Left lung (tissue), 10 donors: ENCODE results near the gene ZNF398. TPM values are rescaled to one million over a fixed set of nuclear protein-coding genes. Genes with fewer than 3 reads are reported as not detected.
"Not testable (repeated sequence)": the region's sequence is repeated elsewhere in the genome, so short reads cannot be mapped to it uniquely, and the experiment has no call there.

ENCODE experiments used
- ATAC-seq: fragments of 200-7000 bp; cut with Tn5 transposase; one replicate; pipeline ENCODE4 v1.9.1; 2020; ENCODE audit warnings: moderate library complexity
- DNase-seq, 4 donors: peaks; one replicate each; pipeline ENCODE4 v3.0.0-alpha.2; 2013 to 2020
- H3K27ac ChIP-seq, 2 donors: fragments of 200-600 bp; sonication (generic) in 1 of 2; one replicate each; pipeline versions ENCODE4 v1.5.0 to v1.8.0; 2020 to 2021
- H3K27me3 ChIP-seq, 2 donors: fragments of 200-600 bp; sonication (generic) in 1 of 2; one replicate each; pipeline versions ENCODE4 v1.5.0 to v1.8.0; 2020 to 2021
- H3K36me3 ChIP-seq, 2 donors: fragments of 200-600 bp; sonication (generic) in 1 of 2; one replicate each; pipeline versions ENCODE4 v1.5.0 to v1.8.0; 2020 to 2021
- H3K4me1 ChIP-seq, 2 donors: fragments of 200-600 bp; one replicate each; pipeline ENCODE4 v1.8.0; 2021
- H3K4me3 ChIP-seq, 2 donors: fragments of 200-600 bp; sonication (generic) in 1 of 2; one replicate each; pipeline versions ENCODE4 v1.5.0 to v1.8.0; 2020 to 2021; ENCODE audit warnings: mild to moderate bottlenecking in 1 of 2
- H3K9me3 ChIP-seq, 2 donors: fragments of 200-600 bp; sonication (generic) in 1 of 2; one replicate each; pipeline versions ENCODE4 v1.5.0 to v1.8.0; 2020 to 2021
- intact Hi-C, 2 donors: fragments of 100-400 bp; cut with DNase I; formaldehyde crosslinking; loops; one replicate each; pipeline versions ENCODE4 v1.11.2 to v1.14.2; 2022
- polyA plus RNA-seq, 6 donors: library from polyadenylated mRNA; unstranded; fragments of 120-200 nt; gene quantifications; one replicate each; pipeline ENCODE4 v1.2.1, GENCODE V29; 2013; ENCODE audit not compliant: insufficient read length in 6 of 6
- total RNA-seq, 2 donors: library from RNA; stranded (reverse); fragmentation: NEBNext Ultra II Directional; extraction: Animal tissue kit (Norgen Biotek cat#: 25700); gene quantifications; one replicate each; pipeline ENCODE4 v1.2.1, GENCODE V29; 2021
- TF ChIP-seq, protein P1 (sequence below), 2 donors: fragments of 200-600 bp; sonication (generic) in 1 of 2; IDR thresholded peaks; one replicate each; pipeline versions ENCODE4 v1.5.0 to v1.8.0; 2021; ENCODE audit warnings: antibody characterized with exemption in 2 of 2
- donor health status: DM: no; HTN: yes; CAD: no.
- donor health status: DM: no; HTN: no; CAD: no.

ZNF398 gene
- total and polyA plus RNA-seq, 8 donors = 11.2 to 15.6 (median 13.1) TPM

GRCh38 chr7:149136118-149136517 lies 11.1 kb upstream of the ZNF398 start:
- DNase-seq (no peak), ATAC-seq (no peak)
- H3K27ac ChIP-seq = no peak overlapping the region
- TF ChIP-seq, protein P1, sequence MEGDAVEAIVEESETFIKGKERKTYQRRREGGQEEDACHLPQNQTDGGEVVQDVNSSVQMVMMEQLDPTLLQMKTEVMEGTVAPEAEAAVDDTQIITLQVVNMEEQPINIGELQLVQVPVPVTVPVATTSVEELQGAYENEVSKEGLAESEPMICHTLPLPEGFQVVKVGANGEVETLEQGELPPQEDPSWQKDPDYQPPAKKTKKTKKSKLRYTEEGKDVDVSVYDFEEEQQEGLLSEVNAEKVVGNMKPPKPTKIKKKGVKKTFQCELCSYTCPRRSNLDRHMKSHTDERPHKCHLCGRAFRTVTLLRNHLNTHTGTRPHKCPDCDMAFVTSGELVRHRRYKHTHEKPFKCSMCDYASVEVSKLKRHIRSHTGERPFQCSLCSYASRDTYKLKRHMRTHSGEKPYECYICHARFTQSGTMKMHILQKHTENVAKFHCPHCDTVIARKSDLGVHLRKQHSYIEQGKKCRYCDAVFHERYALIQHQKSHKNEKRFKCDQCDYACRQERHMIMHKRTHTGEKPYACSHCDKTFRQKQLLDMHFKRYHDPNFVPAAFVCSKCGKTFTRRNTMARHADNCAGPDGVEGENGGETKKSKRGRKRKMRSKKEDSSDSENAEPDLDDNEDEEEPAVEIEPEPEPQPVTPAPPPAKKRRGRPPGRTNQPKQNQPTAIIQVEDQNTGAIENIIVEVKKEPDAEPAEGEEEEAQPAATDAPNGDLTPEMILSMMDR (IDR thresholded peaks at IDR 0.05) = no peak
- H3K4me3 ChIP-seq = no peak overlapping the region
- H3K9me3 ChIP-seq = peaks cover 0 to 6% of the 10 kb centered on the region in 2 donors
- peaks cover 0 to 9% of the 10 kb centered on the region in 2 donors for H3K4me1 ChIP-seq
- H3K27me3 ChIP-seq = no peaks in the 10 kb centered on the region
- peaks cover 0 to 14% of the 10 kb centered on the region in 2 donors for H3K36me3 ChIP-seq
- intact Hi-C loops = no loop called here

DNA sequence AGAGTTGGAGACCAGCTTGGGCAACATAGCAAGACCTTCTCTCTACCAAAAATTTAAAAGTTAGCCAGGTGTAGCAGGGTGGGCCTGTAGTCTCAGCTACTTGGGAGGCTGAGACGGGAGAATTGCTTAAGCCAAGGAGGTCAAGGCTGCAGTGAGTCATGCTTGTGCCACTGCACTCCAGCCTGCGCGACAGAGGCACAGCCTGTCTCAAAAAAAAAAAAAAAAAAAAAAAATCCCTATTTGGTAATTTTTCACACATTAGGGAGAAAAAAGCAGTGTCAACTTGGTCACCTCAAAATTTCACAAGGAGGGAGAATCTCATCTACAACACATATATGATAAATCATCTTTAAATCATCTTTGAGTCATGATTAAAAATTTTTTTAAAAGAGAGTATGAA lies 6.4 kb upstream of the ZNF398 start:
- ATAC-seq (no peak), DNase-seq (no peak)
- Histone ChIP-seq H3K9me3 (no peaks in the 10 kb centered on the region), H3K36me3 (no peaks in the 10 kb centered on the region), H3K27ac (no peak overlapping the region), H3K4me3 (no peak overlapping the region), H3K27me3 (no peaks in the 10 kb centered on the region), H3K4me1 (peaks cover 0 to 10% of the 10 kb centered on the region in 2 donors)
- TF ChIP-seq, protein P1 (IDR thresholded peaks at IDR 0.05) = no peak
- intact Hi-C loops = no loop called here

GRCh38 chr7:149141893-149142292 lies 5.4 kb upstream of the ZNF398 start:
- no peaks in the 10 kb centered on the region for H3K36me3 ChIP-seq
- no peak for DNase-seq
- intact Hi-C loops = no loop called here
- H3K27ac ChIP-seq = no peak overlapping the region
- H3K4me3 ChIP-seq = no peak overlapping the region
- TF ChIP-seq, protein P1 (IDR thresholded peaks at IDR 0.05) = no peak
- ATAC-seq = no peak
- H3K4me1 ChIP-seq = peaks cover 0 to 19% of the 10 kb centered on the region in 2 donors
- no peaks in the 10 kb centered on the region for H3K9me3 ChIP-seq
- no peaks in the 10 kb centered on the region for H3K27me3 ChIP-seq

DNA sequence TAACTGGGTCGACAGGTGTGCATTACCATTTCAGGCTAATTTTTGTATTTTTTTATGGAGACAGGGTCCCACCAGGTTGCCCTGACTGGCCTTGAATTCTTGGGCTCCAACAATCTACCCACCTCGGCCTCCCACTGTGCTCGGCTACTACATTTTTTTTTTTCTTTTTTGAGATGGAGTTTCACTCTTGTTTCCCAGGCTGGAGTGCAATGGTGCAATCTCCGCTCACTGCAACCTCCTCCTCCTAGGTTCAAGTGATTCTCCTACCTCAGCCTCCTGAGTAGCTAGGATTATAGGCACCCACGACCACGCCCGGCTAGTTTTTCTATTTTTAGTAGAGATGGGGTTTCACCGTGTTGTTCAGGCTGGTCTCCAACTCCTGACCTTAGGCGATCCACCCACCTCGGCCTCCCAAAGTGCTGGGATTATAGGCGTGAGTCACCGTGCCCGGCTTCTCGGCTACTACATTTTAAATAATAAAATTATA lies 2.8 kb upstream of the ZNF398 start:
- ATAC-seq, H3K4me3 ChIP-seq, H3K27me3 ChIP-seq, H3K27ac ChIP-seq, intact Hi-C loops, H3K9me3 ChIP-seq, H3K36me3 ChIP-seq, DNase-seq: not testable (repeated sequence)
- peaks cover 0 to 32% of the 10 kb centered on the region in 2 donors for H3K4me1 ChIP-seq

- peak in 1 of 4 donors; percentile 52 for DNase-seq
- Histone ChIP-seq H3K27ac (peak overlapping the region in 1 of 2 donors; percentile 96), H3K4me3 (no peak overlapping the region), H3K27me3 (no peaks in the 10 kb centered on the region), H3K4me1 (peaks cover 4 to 38% of the 10 kb centered on the region in 2 donors), H3K9me3 (no peaks in the 10 kb centered on the region), H3K36me3 (no peaks in the 10 kb centered on the region)
- TF ChIP-seq, protein P1 (IDR thresholded peaks at IDR 0.05) = no peak
- ATAC-seq = no peak
- intact Hi-C loops = no loop called here
Measured at GRCh38 chr7:149145031-149145845, 2.0 kb upstream of the ZNF398 start.
